Stimulated activated CD4-positive, alpha-beta T cell treated with anti-CD3 and anti-CD28 coated beads, Interleukin-12 subunit alpha, Interleukin-12 subunit beta, amount 100 ng/mL, for 48 hours (primary cell): ENCODE data around the gene GRIN1.

ENCODE experiments used
- DNase-seq, 3 donors: peaks; one replicate each; pipeline ENCODE4 v3.0.0-alpha.2; 2020; ENCODE audit warnings: low read depth in 2 of 3, low spot score in 1 of 3

Gene GRIN1

GRCh38 chr9:137173796-137174664 is 35.1 kb downstream of the GRIN1 start:
- DNase-seq: no peak

- no peak for DNase-seq
These were observed 35.9 kb downstream of the GRIN1 start for GRCh38 chr9:137174722-137175293.

- no peak for DNase-seq
These were observed 36.5 kb downstream of the GRIN1 start for GRCh38 chr9:137175345-137175961.

GRCh38 chr9:137176302-137177182 is 37.6 kb downstream of the GRIN1 start:
- DNase-seq: no peak

- no peak for DNase-seq
These were observed 39.4 kb downstream of the GRIN1 start for GRCh38 chr9:137178201-137178938.

GRCh38 chr9:137178939-137179630 is 40.1 kb downstream of the GRIN1 start:
- no peak for DNase-seq

GRCh38 chr9:137179761-137180160 is 40.8 kb downstream of the GRIN1 start:
- DNase-seq: no peak

GRCh38 chr9:137180491-137180890 is 41.5 kb downstream of the GRIN1 start:
- DNase-seq: no peak

- no peak for DNase-seq
These were observed 42.7 kb downstream of the GRIN1 start for GRCh38 chr9:137181680-137182079.

- DNase-seq: no peak
These were observed 43.9 kb downstream of the GRIN1 start for GRCh38 chr9:137182836-137183235.

- no peak for DNase-seq
These were observed 45.1 kb downstream of the GRIN1 start for GRCh38 chr9:137183980-137184595.

- no peak for DNase-seq
These were observed 46.1 kb downstream of the GRIN1 start for GRCh38 chr9:137184881-137185660.

GRCh38 chr9:137185921-137186320 is 47.0 kb downstream of the GRIN1 start:
- no peak for DNase-seq

GRCh38 chr9:137186385-137186784 is 47.4 kb downstream of the GRIN1 start:
- DNase-seq: no peak

- DNase-seq: no peak
These were observed 48.4 kb downstream of the GRIN1 start for GRCh38 chr9:137187386-137187785.

GRCh38 chr9:137188086-137188489 is 49.1 kb downstream of the GRIN1 start:
- DNase-seq: no peak

GRCh38 chr9:137188490-137189296 is 49.7 kb downstream of the GRIN1 start, which contains the start of the genes ANAPC2 and SSNA1:
Gene ANAPC2 (minus strand): TSS chr9:137188560. CDS start chr9:137188532, 28 bp downstream.
Gene SSNA1 (plus strand): TSS chr9:137188676. CDS start chr9:137188727, 51 bp downstream.
- peak; percentile 84 to 89 (median 89) for DNase-seq
